NT2/D1 (cell line): ENCODE measurements around the gene DAB2IP.

Experiments used
- SUZ12 ChIP-seq: IDR thresholded peaks from 2 replicates; pipeline ENCODE4 v1.6.1; 2011; ENCODE audit not compliant: insufficient read length, insufficient read depth; ENCODE audit errors: extremely low read depth
- ZNF274 ChIP-seq: IDR thresholded peaks from 2 replicates; pipeline ENCODE4 v1.6.1; 2011; ENCODE audit warnings: mild to moderate bottlenecking, low read depth, low read length

- TF ChIP-seq ZNF274 (no peak), SUZ12 (no peak)
Measured at GRCh38 chr9:121651008-121651294, 483 bp upstream of the DAB2IP start.
